ENCODE results near the gene FGFRL1. TPM values are rescaled to one million over a fixed set of nuclear protein-coding genes. Genes with fewer than 3 reads are reported as not detected.
"Not testable (repeated sequence)": the region's sequence is repeated elsewhere in the genome, so short reads cannot be mapped to it uniquely, and the experiment has no call there.

The FGFRL1 gene
- total RNA-seq, 2 experiments from 2014 or later = 17.6 to 23.5 TPM

GRCh38 chr4:1050486-1051213 is 39.2 kb downstream of the FGFRL1 start:
- peaks cover 2% of the 10 kb centered on the region for H3K36me3 Mint-ChIP-seq (ENCODE audit: low read depth)
- POLR2A ChIA-PET = no interaction called here
- H3K4me1 Mint-ChIP-seq = peaks cover 8% of the 10 kb centered on the region
- H3K27me3 Mint-ChIP-seq = peaks cover 14% of the 10 kb centered on the region
- CTCF ChIA-PET = interaction anchor here (0.6 to 0.7 kb wide), 2 partner anchors 286 to 468 kb away, joined by 3 to 4 read pairs; no protein-coding TSS in a partner anchor
- no peaks in the 10 kb centered on the region for H3K9me3 Mint-ChIP-seq (ENCODE audit: low read depth)
- ATAC-seq (no peak), DNase-seq (no peak)
- no peak overlapping the region for H3K27ac Mint-ChIP-seq
- H3K4me3 Mint-ChIP-seq = no peak overlapping the region
- intact Hi-C loops (cut with DNase I, micrococcal nuclease) = no loop called here

GRCh38 chr4:1051472-1051871 is 40.0 kb downstream of the FGFRL1 start:
- Mint-ChIP-seq H3K4me3 (no peak overlapping the region), H3K36me3 (ENCODE audit: low read depth) (peaks cover 2% of the 10 kb centered on the region), H3K4me1 (peaks cover 16% of the 10 kb centered on the region), H3K27ac (no peak overlapping the region), H3K27me3 (peaks cover 14% of the 10 kb centered on the region), H3K9me3 (ENCODE audit: low read depth) (no peaks in the 10 kb centered on the region)
- CTCF ChIA-PET = interaction anchor here (0.6 to 0.7 kb wide), 3 partner anchors 51 to 468 kb away, joined by 3 to 4 read pairs (median 3); no protein-coding TSS in a partner anchor
- no peak for ATAC-seq
- no peak for DNase-seq
- POLR2A ChIA-PET = interaction anchor here (0.6 kb wide), 1 partner anchor 259 kb away, joined by 3 read pairs; no protein-coding TSS in a partner anchor
- intact Hi-C loops (cut with DNase I, micrococcal nuclease) = no loop called here

- ATAC-seq = no peak
- peaks cover 10% of the 10 kb centered on the region for H3K27me3 Mint-ChIP-seq
- H3K4me3 Mint-ChIP-seq = no peak overlapping the region
- no peaks in the 10 kb centered on the region for H3K9me3 Mint-ChIP-seq (ENCODE audit: low read depth)
- peaks cover 16% of the 10 kb centered on the region for H3K4me1 Mint-ChIP-seq
- DNase-seq = no peak
- no peaks in the 10 kb centered on the region for H3K36me3 Mint-ChIP-seq (ENCODE audit: low read depth)
- no peak overlapping the region for H3K27ac Mint-ChIP-seq
- ChIA-PET POLR2A (interaction anchor here (0.7 kb wide), 1 partner anchor 123 kb away, joined by 3 read pairs; no protein-coding TSS in a partner anchor), CTCF (no interaction called here)
- intact Hi-C loops (cut with DNase I, micrococcal nuclease) = no loop called here
These were observed 40.8 kb downstream of the FGFRL1 start for GRCh38 chr4:1052231-1052671.

DNA sequence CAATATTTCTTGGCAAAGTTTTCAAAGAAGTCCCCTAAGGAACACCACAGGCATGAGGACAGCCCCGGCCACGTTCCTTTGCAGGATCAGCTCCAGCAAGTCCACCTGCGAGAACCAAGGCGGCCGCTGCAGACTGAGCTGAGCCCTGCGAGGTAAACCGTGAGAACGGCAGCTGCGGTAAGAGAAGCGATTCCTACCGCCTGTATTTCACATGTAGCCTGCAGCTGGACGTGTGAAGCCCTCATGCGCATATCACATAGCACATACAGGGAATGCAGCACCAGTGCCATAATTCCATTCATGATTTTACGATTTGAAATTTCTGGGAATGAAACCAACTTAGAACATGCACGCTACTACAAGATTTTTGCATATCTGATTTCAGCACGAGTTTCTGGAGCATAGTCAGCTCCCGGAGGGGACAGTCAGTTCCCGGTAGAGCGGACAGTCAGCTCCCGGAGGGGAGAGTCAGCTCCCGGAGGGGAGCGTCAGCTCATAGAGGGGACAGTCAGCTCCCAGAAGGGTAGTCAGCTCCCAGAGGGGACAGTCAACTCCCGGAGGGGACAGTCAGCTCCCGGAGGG is 41.7 kb downstream of the FGFRL1 start:
- Mint-ChIP-seq H3K9me3 (ENCODE audit: low read depth) (no peaks in the 10 kb centered on the region), H3K4me1 (peaks cover 16% of the 10 kb centered on the region), H3K36me3 (ENCODE audit: low read depth) (no peaks in the 10 kb centered on the region), H3K27me3 (peaks cover 5% of the 10 kb centered on the region), H3K4me3 (no peak overlapping the region), H3K27ac (no peak overlapping the region)
- POLR2A ChIA-PET = interaction anchor here (0.5 to 0.7 kb wide), 4 partner anchors 19 to 288 kb away, joined by 3 to 5 read pairs (median 4); partner anchors contain the start of genes GAK and TMEM175
- CTCF ChIA-PET = no interaction called here
- DNase-seq (no peak), ATAC-seq (no peak)
- intact Hi-C loops (cut with DNase I, micrococcal nuclease) = no loop called here

- DNase-seq; H3K27me3 Mint-ChIP-seq; CTCF ChIA-PET; H3K4me3 Mint-ChIP-seq; H3K9me3 Mint-ChIP-seq (ENCODE audit: low read depth); H3K27ac Mint-ChIP-seq; ATAC-seq; intact Hi-C loops (cut with DNase I, micrococcal nuclease); H3K36me3 Mint-ChIP-seq (ENCODE audit: low read depth): not testable (repeated sequence)
- peaks cover 11% of the 10 kb centered on the region for H3K4me1 Mint-ChIP-seq
- POLR2A ChIA-PET = interaction anchor here (0.6 to 0.7 kb wide), 2 partner anchors 18 to 122 kb away, joined by 3 to 4 read pairs; partner anchors contain the start of genes GAK and TMEM175
These were observed 42.5 kb downstream of the FGFRL1 start for GRCh38 chr4:1053891-1054290.

GRCh38 chr4:1054696-1055242 is 43.3 kb downstream of the FGFRL1 start:
- ATAC-seq = not testable (repeated sequence)

GRCh38 chr4:1055243-1055701 is 43.8 kb downstream of the FGFRL1 start:
- intact Hi-C loops (cut with DNase I, micrococcal nuclease); H3K9me3 Mint-ChIP-seq (ENCODE audit: low read depth); POLR2A ChIA-PET; H3K27me3 Mint-ChIP-seq; DNase-seq; H3K36me3 Mint-ChIP-seq (ENCODE audit: low read depth): not testable (repeated sequence)
- H3K4me3 Mint-ChIP-seq = peak overlapping the region; percentile 42
- H3K4me1 Mint-ChIP-seq = peaks cover 11% of the 10 kb centered on the region
- H3K27ac Mint-ChIP-seq = peak overlapping the region; percentile 85
- CTCF ChIA-PET = interaction anchor here (0.8 to 1.1 kb wide), 2 partner anchors 18 to 813 kb away, joined by 3 to 5 read pairs; no protein-coding TSS in a partner anchor
- peak; percentile 27 for ATAC-seq

More at GRCh38 chr4:1054696-1055242, 43.3 kb downstream of the FGFRL1 start:
- POLR2A ChIA-PET; H3K27ac Mint-ChIP-seq; DNase-seq; H3K36me3 Mint-ChIP-seq (ENCODE audit: low read depth); H3K9me3 Mint-ChIP-seq (ENCODE audit: low read depth); intact Hi-C loops (cut with DNase I, micrococcal nuclease); H3K27me3 Mint-ChIP-seq; H3K4me3 Mint-ChIP-seq: not testable (repeated sequence)
- CTCF ChIA-PET = interaction anchor here (1.1 kb wide), 1 partner anchor 19 kb away, joined by 5 read pairs; no protein-coding TSS in a partner anchor
- H3K4me1 Mint-ChIP-seq = peaks cover 11% of the 10 kb centered on the region

DNA sequence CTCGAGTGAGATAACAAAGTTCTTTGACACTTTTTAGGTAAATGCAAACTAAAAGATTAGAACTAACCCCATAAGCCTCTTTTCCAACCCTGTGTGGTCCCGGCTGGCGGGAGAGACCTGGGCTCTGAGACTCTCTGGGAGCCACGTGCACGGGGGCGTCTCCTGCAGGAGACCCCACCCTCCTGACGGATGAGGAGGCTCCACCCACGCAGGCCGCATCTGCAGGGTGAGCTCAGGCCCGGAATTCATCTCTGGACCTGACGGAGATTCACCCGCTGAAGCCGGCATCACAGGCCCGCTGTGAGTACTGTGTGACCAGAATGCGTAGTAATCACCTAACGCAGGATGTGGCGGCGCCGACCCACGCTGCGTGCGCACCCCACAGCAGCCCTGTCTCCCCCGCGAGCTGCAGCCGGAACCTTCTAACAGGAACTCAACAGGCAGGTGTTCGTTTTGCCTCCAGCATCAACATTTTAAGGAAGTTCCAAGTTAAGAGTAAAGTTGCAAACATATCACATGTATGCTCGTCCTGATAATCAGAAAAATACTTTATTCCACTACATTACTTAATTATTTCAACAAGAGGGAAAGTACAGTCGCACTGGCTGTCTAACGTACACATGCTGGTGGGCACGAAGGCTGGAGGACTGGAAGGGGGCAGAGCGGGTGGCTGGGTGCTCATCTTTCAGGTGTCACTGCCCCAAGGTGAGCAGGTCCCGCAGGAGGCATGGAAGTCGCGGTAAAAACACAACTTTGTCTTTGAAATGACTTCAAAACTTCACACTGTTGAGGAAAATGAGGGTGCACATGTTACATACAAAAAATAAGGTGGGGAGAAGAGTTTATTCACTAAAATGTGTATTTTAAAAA is 44.5 kb downstream of the FGFRL1 start:
- Mint-ChIP-seq H3K4me1 (peaks cover 11% of the 10 kb centered on the region), H3K27ac (peak overlapping the region; percentile 85), H3K36me3 (ENCODE audit: low read depth) (no peaks in the 10 kb centered on the region), H3K27me3 (peaks cover 1% of the 10 kb centered on the region), H3K9me3 (ENCODE audit: low read depth) (no peaks in the 10 kb centered on the region), H3K4me3 (peak overlapping the region; percentile 42)
- intact Hi-C loops (cut with DNase I, micrococcal nuclease) = no loop called here
- DNase-seq = peak; percentile 88
- CTCF ChIA-PET = interaction anchor here (0.8 to 1.1 kb wide), 2 partner anchors 17 to 814 kb away, joined by 3 to 5 read pairs; no protein-coding TSS in a partner anchor
- POLR2A ChIA-PET = no interaction called here
- ATAC-seq = peak; percentile 100

- Mint-ChIP-seq H3K27ac (no peak overlapping the region), H3K9me3 (ENCODE audit: low read depth) (no peaks in the 10 kb centered on the region), H3K36me3 (ENCODE audit: low read depth) (no peaks in the 10 kb centered on the region), H3K4me1 (peaks cover 13% of the 10 kb centered on the region), H3K4me3 (no peak overlapping the region), H3K27me3 (peaks cover 3% of the 10 kb centered on the region)
- CTCF ChIA-PET = no interaction called here
- DNase-seq (no peak), ATAC-seq (no peak)
- intact Hi-C loops (cut with DNase I, micrococcal nuclease) = no loop called here
- POLR2A ChIA-PET = no interaction called here
These were observed 45.4 kb downstream of the FGFRL1 start for GRCh38 chr4:1056671-1057402.

DNA sequence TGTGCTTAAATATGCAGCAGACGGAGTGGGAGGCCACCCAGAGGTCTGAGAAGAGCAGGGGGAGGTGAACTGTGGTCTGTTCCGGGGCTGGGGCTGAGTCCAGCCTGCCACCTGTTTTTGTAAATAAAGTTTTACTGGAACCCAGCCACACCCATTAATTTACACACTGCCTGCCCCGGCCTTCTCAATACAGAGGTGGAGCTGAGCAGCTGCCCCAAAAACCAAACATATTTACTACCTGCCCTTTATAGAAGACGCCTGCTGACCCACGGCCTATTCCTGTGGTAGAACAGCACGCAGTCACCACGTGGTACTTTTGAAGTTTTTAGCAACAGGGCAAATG is 45.9 kb downstream of the FGFRL1 start:
- ChIA-PET CTCF (no interaction called here), POLR2A (no interaction called here)
- H3K36me3 Mint-ChIP-seq (ENCODE audit: low read depth) = no peaks in the 10 kb centered on the region
- H3K27me3 Mint-ChIP-seq = peaks cover 6% of the 10 kb centered on the region
- no peak for DNase-seq
- intact Hi-C loops (cut with DNase I, micrococcal nuclease) = no loop called here
- H3K27ac Mint-ChIP-seq = no peak overlapping the region
- ATAC-seq = no peak
- peaks cover 18% of the 10 kb centered on the region for H3K4me1 Mint-ChIP-seq
- no peak overlapping the region for H3K4me3 Mint-ChIP-seq
- no peaks in the 10 kb centered on the region for H3K9me3 Mint-ChIP-seq (ENCODE audit: low read depth)

Measured in activated CD4-positive, alpha-beta T cell treated with anti-CD3 and anti-CD28 coated beads for 36 hours (primary cell).